ENCODE data around the gene TMCC1.

DNA sequence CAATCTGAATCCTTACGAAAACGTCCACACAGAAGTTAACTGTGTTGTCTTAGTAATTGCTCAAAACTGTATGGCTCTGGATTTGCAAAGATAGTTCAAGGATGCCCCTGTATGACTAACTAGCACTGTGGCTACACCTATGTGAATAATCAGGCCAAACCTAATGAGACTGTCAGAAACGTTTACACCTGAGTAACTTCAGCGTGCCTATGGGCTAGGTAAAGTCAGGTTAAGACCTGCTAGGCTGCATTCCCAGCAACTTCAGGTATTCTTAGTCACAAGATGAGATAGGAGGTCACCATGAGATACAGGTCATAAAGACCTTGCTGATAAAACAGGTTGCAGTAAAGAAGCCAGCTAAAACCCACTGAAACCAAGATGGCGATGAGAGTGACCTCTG, 199.3 kb downstream of the TMCC1 start:
- TF ChIP-seq RCOR1 (IDR thresholded peaks at IDR 0.05; ENCODE audit: low read length) (no peak), TEAD4 (IDR thresholded peaks at IDR 0.05; ENCODE audit: borderline replicate concordance, insufficient read depth) (no peak), NRF1 (IDR thresholded peaks at IDR 0.05; ENCODE audit: low read depth, low read length) (no peak), YY1 (IDR thresholded peaks at IDR 0.05; ENCODE audit: low read depth) (no peak), EP300 (IDR thresholded peaks at IDR 0.05; ENCODE audit: borderline replicate concordance in 1 of 2, low read depth in 1 of 2, low read length in 1 of 2) (no peak), RAD21 (IDR thresholded peaks at IDR 0.05; ENCODE audit: low read length) (no peak), MXI1 (IDR thresholded peaks at IDR 0.05; ENCODE audit: low read depth, low read length) (no peak), SIN3A (IDR thresholded peaks at IDR 0.05; ENCODE audit: borderline replicate concordance, low read depth, low read length) (no peak), GABPA (IDR thresholded peaks at IDR 0.05; ENCODE audit: low read depth) (no peak)
- TF ChIP-seq, protein P1, sequence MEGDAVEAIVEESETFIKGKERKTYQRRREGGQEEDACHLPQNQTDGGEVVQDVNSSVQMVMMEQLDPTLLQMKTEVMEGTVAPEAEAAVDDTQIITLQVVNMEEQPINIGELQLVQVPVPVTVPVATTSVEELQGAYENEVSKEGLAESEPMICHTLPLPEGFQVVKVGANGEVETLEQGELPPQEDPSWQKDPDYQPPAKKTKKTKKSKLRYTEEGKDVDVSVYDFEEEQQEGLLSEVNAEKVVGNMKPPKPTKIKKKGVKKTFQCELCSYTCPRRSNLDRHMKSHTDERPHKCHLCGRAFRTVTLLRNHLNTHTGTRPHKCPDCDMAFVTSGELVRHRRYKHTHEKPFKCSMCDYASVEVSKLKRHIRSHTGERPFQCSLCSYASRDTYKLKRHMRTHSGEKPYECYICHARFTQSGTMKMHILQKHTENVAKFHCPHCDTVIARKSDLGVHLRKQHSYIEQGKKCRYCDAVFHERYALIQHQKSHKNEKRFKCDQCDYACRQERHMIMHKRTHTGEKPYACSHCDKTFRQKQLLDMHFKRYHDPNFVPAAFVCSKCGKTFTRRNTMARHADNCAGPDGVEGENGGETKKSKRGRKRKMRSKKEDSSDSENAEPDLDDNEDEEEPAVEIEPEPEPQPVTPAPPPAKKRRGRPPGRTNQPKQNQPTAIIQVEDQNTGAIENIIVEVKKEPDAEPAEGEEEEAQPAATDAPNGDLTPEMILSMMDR (IDR thresholded peaks at IDR 0.05), result no peak
- TF ChIP-seq, protein P2, sequence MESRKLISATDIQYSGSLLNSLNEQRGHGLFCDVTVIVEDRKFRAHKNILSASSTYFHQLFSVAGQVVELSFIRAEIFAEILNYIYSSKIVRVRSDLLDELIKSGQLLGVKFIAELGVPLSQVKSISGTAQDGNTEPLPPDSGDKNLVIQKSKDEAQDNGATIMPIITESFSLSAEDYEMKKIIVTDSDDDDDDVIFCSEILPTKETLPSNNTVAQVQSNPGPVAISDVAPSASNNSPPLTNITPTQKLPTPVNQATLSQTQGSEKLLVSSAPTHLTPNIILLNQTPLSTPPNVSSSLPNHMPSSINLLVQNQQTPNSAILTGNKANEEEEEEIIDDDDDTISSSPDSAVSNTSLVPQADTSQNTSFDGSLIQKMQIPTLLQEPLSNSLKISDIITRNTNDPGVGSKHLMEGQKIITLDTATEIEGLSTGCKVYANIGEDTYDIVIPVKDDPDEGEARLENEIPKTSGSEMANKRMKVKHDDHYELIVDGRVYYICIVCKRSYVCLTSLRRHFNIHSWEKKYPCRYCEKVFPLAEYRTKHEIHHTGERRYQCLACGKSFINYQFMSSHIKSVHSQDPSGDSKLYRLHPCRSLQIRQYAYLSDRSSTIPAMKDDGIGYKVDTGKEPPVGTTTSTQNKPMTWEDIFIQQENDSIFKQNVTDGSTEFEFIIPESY (IDR thresholded peaks at IDR 0.05; ENCODE audit: borderline replicate concordance, low read depth), result no peak
- TF ChIP-seq, protein P3, sequence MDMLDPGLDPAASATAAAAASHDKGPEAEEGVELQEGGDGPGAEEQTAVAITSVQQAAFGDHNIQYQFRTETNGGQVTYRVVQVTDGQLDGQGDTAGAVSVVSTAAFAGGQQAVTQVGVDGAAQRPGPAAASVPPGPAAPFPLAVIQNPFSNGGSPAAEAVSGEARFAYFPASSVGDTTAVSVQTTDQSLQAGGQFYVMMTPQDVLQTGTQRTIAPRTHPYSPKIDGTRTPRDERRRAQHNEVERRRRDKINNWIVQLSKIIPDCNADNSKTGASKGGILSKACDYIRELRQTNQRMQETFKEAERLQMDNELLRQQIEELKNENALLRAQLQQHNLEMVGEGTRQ (IDR thresholded peaks at IDR 0.05; ENCODE audit: borderline replicate concordance, low read depth, low read length), result no peak
- TF ChIP-seq, protein P4, sequence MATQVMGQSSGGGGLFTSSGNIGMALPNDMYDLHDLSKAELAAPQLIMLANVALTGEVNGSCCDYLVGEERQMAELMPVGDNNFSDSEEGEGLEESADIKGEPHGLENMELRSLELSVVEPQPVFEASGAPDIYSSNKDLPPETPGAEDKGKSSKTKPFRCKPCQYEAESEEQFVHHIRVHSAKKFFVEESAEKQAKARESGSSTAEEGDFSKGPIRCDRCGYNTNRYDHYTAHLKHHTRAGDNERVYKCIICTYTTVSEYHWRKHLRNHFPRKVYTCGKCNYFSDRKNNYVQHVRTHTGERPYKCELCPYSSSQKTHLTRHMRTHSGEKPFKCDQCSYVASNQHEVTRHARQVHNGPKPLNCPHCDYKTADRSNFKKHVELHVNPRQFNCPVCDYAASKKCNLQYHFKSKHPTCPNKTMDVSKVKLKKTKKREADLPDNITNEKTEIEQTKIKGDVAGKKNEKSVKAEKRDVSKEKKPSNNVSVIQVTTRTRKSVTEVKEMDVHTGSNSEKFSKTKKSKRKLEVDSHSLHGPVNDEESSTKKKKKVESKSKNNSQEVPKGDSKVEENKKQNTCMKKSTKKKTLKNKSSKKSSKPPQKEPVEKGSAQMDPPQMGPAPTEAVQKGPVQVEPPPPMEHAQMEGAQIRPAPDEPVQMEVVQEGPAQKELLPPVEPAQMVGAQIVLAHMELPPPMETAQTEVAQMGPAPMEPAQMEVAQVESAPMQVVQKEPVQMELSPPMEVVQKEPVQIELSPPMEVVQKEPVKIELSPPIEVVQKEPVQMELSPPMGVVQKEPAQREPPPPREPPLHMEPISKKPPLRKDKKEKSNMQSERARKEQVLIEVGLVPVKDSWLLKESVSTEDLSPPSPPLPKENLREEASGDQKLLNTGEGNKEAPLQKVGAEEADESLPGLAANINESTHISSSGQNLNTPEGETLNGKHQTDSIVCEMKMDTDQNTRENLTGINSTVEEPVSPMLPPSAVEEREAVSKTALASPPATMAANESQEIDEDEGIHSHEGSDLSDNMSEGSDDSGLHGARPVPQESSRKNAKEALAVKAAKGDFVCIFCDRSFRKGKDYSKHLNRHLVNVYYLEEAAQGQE (IDR thresholded peaks at IDR 0.05; ENCODE audit: low read depth, low read length), result no peak
